ENCODE measurements around the gene CRIP3. TPM values are rescaled to one million over a fixed set of nuclear protein-coding genes. Genes with fewer than 3 reads are reported as not detected.

Gene CRIP3
- polyA plus RNA-seq, 3 donors: 1.2 to 12.8 (median 1.6) TPM

DNA sequence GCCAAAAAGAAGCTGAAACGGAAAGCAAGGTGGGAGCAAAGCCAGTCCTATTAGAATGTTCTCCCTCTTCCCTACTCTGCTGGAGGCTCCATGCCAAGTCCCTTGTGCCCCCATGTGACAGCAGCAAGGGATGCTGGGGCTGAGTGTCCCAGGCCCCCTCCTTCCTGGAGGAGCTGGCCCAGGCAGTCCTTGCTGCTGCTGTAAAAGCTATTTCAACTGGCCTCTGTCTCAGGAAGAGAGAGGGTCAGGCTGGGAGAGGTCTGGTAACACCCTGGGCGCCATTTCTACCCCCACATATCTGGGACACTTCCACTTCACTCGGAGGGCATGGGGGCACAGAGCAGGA is 40.3 kb downstream of the CRIP3 start:
- Histone ChIP-seq H3K9ac (ENCODE audit: insufficient read depth, low read length, poor library complexity, severe bottlenecking) (no peak overlapping the region), H3K4me1 (ENCODE audit: control insufficient read depth in 1 of 2, insufficient read depth in 2 of 2, low read length in 2 of 2) (peaks cover 7 to 11% of the 10 kb centered on the region in 2 donors), H3K27ac (ENCODE audit: low read depth in 1 of 2, low read length in 2 of 2) (no peak overlapping the region), H3K27me3 (ENCODE audit: control insufficient read depth in 2 of 2, insufficient read depth in 2 of 2, low read length in 2 of 2) (peaks cover 3 to 58% of the 10 kb centered on the region in 2 donors), H4K20me1 (ENCODE audit: insufficient read depth, low read length) (no peaks in the 10 kb centered on the region), H3K36me3 (replicated peaks in 1 of 2; ENCODE audit: control insufficient read depth in 1 of 2, insufficient read depth in 2 of 2, low read length in 2 of 2) (no peaks in the 10 kb centered on the region), H2AFZ (ENCODE audit: insufficient read depth, low read depth, low read length, poor library complexity, severe bottlenecking) (no peak overlapping the region), H3K4me2 (replicated peaks; ENCODE audit: extremely low read depth, low read length, poor library complexity, severe bottlenecking) (no peak overlapping the region), H3K9me3 (replicated peaks in 1 of 2; ENCODE audit: control insufficient read depth in 1 of 2, insufficient read depth in 1 of 2, low read length in 2 of 2) (no peaks in the 10 kb centered on the region), H3K4me3 (replicated peaks in 1 of 3; ENCODE audit: low read depth in 2 of 3, low read length in 3 of 3) (no peak overlapping the region), H3K79me2 (ENCODE audit: insufficient read depth, low read length) (no peaks in the 10 kb centered on the region)
- WGBS (ENCODE audit: insufficient coverage): 100% methylated on average over 1 of the region's 3 CpGs
- peaks cover 45 to 61% (median 56%) of the 10 kb centered on the region in 3 donors for H3K27me3 Mint-ChIP-seq (ENCODE audit: low read depth in 3 of 3)
- TF ChIP-seq CTCF (IDR thresholded peaks at IDR 0.05): no peak
- no peak overlapping the region for H3K27ac Mint-ChIP-seq
- H3K9me3 Mint-ChIP-seq: peaks cover 0 to 7% (median 0%) of the 10 kb centered on the region in 7 donors
- intact Hi-C loops (cut with micrococcal nuclease): loop anchor here in 1 of 2 donors (10.0 kb wide), 1 partner anchor 126 kb away; no protein-coding TSS in a partner anchor
- peak overlapping the region in 1 of 2 donors; percentile 87 for H3K4me3 Mint-ChIP-seq
- no peaks in the 10 kb centered on the region for H3K36me3 Mint-ChIP-seq
- DNase-seq: no peak
- peaks cover 18% of the 10 kb centered on the region for H3K4me1 Mint-ChIP-seq

GRCh38 chr6:43267619-43268354 is 40.8 kb downstream of the CRIP3 start:
- TF ChIP-seq CTCF (IDR thresholded peaks at IDR 0.05): no peak
- H3K79me2 ChIP-seq (ENCODE audit: insufficient read depth, low read length): no peaks in the 10 kb centered on the region
- H3K4me3 Mint-ChIP-seq: peak overlapping the region in 1 of 2 donors; percentile 76

More at GRCh38 chr6:43267619-43268354, 40.8 kb downstream of the CRIP3 start:
- Histone ChIP-seq H2AFZ (ENCODE audit: insufficient read depth, low read depth, low read length, poor library complexity, severe bottlenecking) (no peak overlapping the region), H4K20me1 (ENCODE audit: insufficient read depth, low read length) (no peaks in the 10 kb centered on the region), H3K9me3 (replicated peaks in 1 of 2; ENCODE audit: control insufficient read depth in 1 of 2, insufficient read depth in 1 of 2, low read length in 2 of 2) (no peaks in the 10 kb centered on the region), H3K27me3 (ENCODE audit: control insufficient read depth in 2 of 2, insufficient read depth in 2 of 2, low read length in 2 of 2) (peaks cover 2 to 52% of the 10 kb centered on the region in 2 donors), H3K4me1 (ENCODE audit: control insufficient read depth in 1 of 2, insufficient read depth in 2 of 2, low read length in 2 of 2) (peaks cover 7 to 11% of the 10 kb centered on the region in 2 donors), H3K9ac (ENCODE audit: insufficient read depth, low read length, poor library complexity, severe bottlenecking) (no peak overlapping the region), H3K36me3 (replicated peaks in 1 of 2; ENCODE audit: control insufficient read depth in 1 of 2, insufficient read depth in 2 of 2, low read length in 2 of 2) (no peaks in the 10 kb centered on the region), H3K4me3 (replicated peaks in 1 of 3; ENCODE audit: low read depth in 2 of 3, low read length in 3 of 3) (no peak overlapping the region), H3K4me2 (replicated peaks; ENCODE audit: extremely low read depth, low read length, poor library complexity, severe bottlenecking) (no peak overlapping the region), H3K27ac (ENCODE audit: low read depth in 1 of 2, low read length in 2 of 2) (no peak overlapping the region)
- no peak overlapping the region for H3K27ac Mint-ChIP-seq
- H3K9me3 Mint-ChIP-seq: peaks cover 0 to 7% (median 0%) of the 10 kb centered on the region in 7 donors
- intact Hi-C loops (cut with micrococcal nuclease): loop anchor here in 1 of 2 donors (10.0 kb wide), 1 partner anchor 127 kb away; no protein-coding TSS in a partner anchor
- H3K27me3 Mint-ChIP-seq (ENCODE audit: low read depth in 3 of 3): peaks cover 40 to 56% (median 52%) of the 10 kb centered on the region in 3 donors
- H3K36me3 Mint-ChIP-seq: no peaks in the 10 kb centered on the region
- no peak for DNase-seq
- 97% methylated on average over 6 of the region's 7 CpGs for WGBS (ENCODE audit: insufficient coverage)
- H3K4me1 Mint-ChIP-seq: peaks cover 18% of the 10 kb centered on the region

Measured in CD14-positive monocyte (primary cell).